TTC549 (cell line): Measurements from ENCODE around the gene GPRIN3.
"Not testable (repeated sequence)": the region's sequence is repeated elsewhere in the genome, so short reads cannot be mapped to it uniquely, and the experiment has no call there.

ENCODE experiments used
- FAIRE-seq: peaks from 2 replicates; lab custom pipeline; 2012; peaks lifted over from hg19 to GRCh38; lab: Jason Lieb, UNC

The GPRIN3 gene

DNA sequence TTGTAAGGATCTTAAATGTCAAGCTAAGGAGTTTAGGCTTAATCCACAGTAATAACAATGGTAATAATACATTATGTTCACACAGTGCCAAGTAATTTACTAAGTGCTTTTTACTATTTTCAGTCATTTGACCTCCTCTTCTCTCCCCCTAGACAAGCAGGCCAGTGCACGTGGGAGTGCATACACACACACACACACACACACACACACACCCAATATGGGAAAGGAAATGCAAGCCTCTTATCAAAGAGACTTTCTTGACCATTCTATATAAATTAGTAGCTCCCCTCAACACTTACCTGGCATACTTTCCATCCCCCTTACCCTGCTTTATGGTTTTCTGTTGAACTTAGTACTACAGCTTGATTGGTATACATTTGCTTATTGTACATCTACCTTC, 3.8 kb upstream of the GPRIN3 start:
- FAIRE-seq = no peak

GRCh38 chr4:89309154-89309553, 1.6 kb upstream of the GPRIN3 start:
- FAIRE-seq = not testable (repeated sequence)

DNA sequence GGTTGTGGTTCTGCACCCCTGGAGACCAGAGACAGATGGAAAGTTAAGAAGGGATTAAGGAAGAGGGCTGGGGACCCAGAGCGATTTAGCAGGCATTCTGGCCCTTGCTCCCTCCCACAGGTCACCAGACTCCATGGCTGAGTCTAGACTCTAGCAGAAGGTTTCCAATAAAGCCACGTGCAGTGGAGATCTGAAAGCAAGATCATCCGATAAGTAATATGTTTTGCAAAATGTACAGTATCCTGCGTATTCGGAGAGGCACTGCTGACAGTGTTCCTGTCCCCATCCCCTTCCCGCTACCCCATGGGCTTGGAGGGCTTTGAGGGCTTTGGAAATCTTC, 531 bp upstream of the GPRIN3 start:
- FAIRE-seq = no peak

- no peak for FAIRE-seq
These were observed 488 bp downstream of the GPRIN3 start for GRCh38 chr4:89307178-89307445.

GRCh38 chr4:89306486-89307177, 968 bp downstream of the GPRIN3 start:
- no peak for FAIRE-seq

GRCh38 chr4:89305712-89306437, 1.7 kb downstream of the GPRIN3 start:
- no peak for FAIRE-seq

- FAIRE-seq = no peak
These were observed 2.6 kb downstream of the GPRIN3 start for GRCh38 chr4:89305028-89305427.

DNA sequence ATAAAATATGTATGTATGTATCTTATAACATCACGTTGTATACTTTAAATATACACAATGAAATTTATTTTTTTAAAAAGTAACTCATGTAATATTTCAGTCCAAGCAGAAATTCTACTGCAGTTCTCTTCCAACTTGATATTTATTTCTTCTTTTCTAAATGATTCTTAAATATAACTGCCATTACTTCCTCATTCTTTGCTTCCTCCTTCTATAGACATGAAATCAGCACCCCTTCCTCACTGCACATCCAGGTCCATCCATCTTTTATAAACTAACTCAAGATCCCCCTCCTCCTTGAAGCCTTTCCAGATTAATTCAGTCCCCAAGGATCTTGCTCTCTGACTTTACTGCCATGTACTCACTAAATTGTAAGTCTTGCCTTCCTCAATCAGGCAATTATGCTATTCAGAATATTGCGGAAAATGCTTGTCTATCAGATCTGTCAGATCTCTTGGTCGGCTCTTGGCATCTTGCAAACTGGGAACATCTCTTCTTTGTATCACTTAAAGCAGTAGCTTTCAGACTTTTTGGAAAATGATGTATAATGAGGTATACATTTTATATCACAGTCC, 3.7 kb downstream of the GPRIN3 start:
- no peak for FAIRE-seq

GRCh38 chr4:89303177-89303576, 4.4 kb downstream of the GPRIN3 start:
- no peak for FAIRE-seq

GRCh38 chr4:89301902-89302301, 5.7 kb downstream of the GPRIN3 start:
- FAIRE-seq = no peak

DNA sequence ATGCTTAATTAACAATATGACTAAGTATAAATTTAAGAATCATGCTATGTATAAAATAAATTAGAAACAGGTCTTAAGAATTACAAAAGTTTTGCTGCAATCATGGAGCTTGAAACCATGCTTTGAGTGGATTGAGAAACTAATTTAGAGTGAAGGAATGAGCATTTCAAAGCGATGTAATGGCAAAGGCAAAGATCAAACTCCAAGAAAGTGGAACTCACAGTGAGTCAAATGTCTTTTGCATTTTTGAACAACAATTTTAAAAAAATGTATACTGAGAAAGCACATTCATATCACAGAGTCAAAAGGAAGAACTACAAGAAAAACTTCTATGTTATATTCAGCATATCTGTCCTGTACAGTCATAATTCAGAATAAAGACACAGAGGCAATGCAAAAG, 6.6 kb downstream of the GPRIN3 start:
- no peak for FAIRE-seq

- no peak for FAIRE-seq
These were observed 7.1 kb downstream of the GPRIN3 start for GRCh38 chr4:89300499-89300898.

GRCh38 chr4:89300060-89300459, 7.5 kb downstream of the GPRIN3 start:
- FAIRE-seq = no peak

GRCh38 chr4:89299153-89299791, 8.3 kb downstream of the GPRIN3 start:
- no peak for FAIRE-seq

GRCh38 chr4:89298788-89299152, 8.8 kb downstream of the GPRIN3 start:
- FAIRE-seq = no peak

DNA sequence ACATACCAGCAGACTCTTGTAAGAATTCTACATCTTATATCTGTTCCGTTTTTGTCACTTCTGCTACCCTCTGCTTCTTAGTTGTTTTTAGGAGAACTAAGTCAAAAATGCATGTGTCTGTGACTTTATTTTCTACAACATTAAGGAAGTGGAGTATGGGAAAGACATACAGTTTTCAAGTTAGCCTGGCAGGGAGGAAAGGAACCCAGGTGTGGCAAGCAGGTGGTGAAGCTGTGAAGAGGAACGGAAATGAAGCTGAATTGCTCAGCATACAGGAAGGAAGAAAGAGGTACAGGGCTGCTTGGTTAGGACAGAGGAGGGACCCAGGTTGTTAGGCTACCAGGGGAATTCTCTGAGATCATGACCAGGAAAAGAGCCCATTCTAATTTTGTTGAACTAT, 9.4 kb downstream of the GPRIN3 start:
- FAIRE-seq = no peak

GRCh38 chr4:89296896-89297295, 10.7 kb downstream of the GPRIN3 start:
- no peak for FAIRE-seq

DNA sequence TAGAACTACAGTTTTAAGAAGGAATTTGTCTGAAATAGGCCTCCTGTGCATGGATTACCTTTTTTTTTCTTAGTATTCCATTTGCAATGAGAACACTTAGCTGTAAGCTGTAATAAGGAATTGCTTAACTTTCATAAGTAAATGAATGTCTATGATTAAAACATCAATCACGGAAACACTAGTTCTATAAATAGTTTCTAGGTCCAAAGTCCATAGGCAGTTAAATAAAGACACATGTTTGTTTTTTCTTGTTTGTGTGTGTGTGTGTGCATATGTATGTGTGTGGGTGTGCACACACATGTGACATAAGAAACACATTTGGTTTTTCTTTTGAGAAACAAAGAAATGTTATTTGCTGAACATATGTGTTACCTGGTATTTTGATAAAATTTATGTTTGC, 11.2 kb downstream of the GPRIN3 start:
- no peak for FAIRE-seq

- FAIRE-seq = no peak
These were observed 12.1 kb downstream of the GPRIN3 start for GRCh38 chr4:89295415-89295927.

- no peak for FAIRE-seq
These were observed 12.9 kb downstream of the GPRIN3 start for GRCh38 chr4:89294573-89295269.

DNA sequence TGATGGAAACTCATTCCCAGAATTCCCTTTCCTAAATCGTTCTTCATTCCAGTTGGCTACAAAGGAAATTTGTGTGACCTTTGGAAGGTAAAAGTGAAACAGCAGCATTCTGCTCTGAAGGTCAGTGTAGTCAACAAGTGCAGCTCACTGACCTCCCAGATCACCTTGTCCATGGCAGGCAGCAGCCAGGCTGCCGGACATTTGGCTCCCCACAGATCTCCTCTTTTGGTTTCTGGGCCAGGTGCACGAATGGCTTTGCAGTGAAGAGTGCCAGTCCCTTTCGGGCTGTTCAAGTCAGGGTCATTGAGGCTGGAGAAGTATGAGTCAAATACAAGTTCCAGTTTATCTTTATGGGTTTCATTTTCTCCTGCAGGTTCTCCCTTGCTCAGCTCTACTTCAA, 14.3 kb downstream of the GPRIN3 start:
- FAIRE-seq = no peak

DNA sequence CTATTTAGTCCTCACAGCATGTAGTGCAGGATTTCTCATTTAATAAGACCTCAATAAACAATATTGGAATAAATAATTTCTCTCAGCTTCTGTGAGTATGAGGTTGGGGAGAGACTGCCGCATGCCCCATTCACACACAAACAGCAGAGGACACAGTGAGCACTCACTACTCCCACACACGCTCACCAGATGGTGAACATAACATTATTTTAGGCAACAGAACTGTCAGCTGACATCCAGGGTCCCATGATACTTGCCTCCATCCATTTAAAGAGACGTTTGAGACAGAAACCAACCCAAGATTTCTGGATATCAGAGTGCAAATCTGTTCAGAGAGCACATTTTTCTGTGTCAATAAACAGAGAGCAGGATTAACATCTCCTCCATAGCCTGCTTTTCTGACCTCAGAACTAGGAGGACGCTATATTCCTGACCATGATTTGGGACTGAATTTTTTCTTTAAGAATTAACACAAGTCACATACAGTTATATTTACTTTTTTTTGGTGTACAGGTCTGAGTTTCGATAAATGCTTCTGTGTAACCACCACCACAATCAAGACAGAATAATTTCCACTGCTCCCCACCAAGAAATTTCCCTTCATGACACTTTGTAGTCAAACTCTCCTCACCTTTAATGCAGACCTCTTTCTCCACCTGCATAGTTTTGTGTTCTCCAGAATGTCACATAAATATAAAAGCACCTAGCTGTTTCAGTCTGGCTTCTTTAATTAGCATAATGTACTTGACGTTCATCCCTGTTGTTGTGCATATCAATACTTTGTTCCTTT, 16.7 kb downstream of the GPRIN3 start:
- no peak for FAIRE-seq
